NCI-H460 (cell line): ENCODE data around the gene MPP1. TPM values are rescaled to one million over a fixed set of nuclear protein-coding genes. Genes with fewer than 3 reads are reported as not detected.
A peak's percentile ranks its signal among the peaks of the same experiment; 100 is the strongest.

ENCODE experiments used
- DNase-seq: peaks from one replicate; pipeline ENCODE4 v3.0.0-alpha.2; 2016; ENCODE audit warnings: low read depth; ENCODE audit errors: extremely low read depth
- total RNA-seq: library from RNA; depleted of rRNA; stranded (reverse); fragments of >200 nt; shearing (Covaris generic); gene quantifications from 2 replicates; pipeline ENCODE4 v1.2.3, GENCODE V29; 2014

MPP1 gene
- total RNA-seq, 1 experiment from 2014 or later: 17.4 TPM

DNA sequence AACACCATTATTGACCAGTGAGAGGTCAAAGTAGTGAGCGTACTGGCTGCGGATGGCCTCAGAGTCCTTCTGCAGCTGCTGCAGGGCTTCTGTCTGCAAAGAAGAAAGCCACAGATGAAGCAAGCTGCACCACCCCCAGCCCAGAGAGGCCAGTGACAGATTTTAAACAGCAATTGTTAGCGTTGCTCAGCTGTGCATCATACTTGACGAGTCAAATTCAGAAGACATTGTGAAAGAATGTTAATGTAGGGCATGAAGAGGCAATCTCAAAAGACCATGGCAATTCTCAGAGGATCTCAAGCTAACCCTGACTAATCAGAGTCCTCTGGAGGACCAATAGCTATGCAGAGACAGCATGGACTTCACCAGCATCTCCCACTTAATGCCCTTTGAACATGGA lies 26.0 kb downstream of the MPP1 start:
- DNase-seq: no peak

DNA sequence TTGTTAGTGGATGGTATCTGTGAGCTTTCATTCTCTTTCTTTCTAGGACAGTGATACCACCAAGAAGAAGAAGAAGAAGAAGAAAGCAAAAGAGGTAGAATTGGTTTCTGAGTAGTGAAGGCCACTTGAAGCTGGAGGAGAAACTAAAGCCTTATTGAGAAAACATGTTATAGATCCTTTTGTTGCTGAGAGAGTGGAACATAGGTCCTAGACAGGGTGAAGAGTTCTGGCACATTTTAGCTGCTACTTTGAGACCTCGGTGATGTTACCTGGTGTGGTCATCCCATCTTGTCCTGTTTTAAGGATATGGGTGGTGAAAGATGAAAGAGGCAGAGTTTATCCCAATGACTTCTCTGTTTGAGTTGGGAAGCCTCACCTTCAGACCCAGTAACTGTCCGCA lies 28.5 kb downstream of the MPP1 start:
- no peak for DNase-seq

DNA sequence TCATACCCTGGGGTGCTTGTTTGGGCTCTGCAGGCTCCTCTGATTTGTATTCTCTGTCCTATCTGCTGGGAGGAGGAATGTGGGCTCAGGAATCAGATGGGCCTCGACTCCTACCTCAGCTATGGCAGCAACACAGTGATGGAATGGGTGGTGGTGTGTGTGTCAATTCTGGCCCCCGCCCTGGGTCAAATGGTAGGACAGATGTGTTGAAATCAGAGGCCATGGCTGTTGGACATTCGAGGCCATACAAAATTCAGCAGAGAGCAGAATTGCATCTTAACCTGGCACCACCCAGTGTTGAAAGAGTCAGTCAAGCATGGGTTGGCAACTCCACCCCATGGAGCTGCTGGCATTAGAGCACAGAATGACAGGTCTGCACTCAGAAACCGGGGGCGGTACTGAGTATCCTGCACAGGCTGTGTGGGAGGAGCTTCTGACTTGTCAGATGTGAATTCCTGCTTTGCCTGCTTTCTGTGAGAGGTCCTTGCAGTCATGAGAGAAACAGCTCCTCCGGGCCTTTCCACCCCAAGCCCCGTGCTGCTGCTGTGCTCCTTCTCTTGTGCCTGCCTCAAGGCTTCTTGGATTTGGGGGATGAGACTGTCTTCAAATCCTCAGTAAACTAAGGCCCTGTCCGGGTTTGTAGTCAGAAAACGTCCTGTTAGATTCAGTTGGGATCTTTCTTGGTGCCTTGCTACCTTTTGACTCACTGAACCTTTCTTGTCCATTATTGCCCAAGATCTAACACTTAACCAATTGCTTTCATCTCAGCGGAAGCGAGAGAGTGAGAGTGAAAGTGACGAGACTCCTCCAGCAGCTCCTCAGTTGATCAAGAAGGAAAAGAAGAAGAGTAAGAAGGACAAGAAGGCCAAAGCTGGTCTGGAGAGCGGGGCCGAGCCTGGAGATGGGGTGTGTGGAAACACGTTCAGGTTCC lies 29.6 kb downstream of the MPP1 start:
- DNase-seq: no peak

DNA sequence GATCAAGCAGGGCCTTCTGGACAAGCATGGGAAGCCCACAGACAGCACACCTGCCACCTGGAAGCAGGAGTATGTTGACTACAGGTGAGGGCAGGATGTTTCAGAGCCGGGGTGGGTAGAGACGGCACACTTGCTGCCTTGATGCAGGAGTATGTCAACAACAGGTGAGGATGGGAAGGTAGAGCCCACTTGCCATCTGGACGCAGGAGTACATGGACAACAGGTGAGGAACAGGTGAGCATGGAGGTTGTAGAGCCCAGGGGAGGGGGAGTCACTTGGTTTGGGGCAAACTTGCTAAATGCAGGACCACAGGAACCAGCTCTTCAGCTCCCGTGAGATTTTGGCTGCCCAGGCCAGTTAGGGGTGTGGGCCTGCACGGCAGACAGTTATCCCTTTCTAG lies 30.7 kb downstream of the MPP1 start:
- no peak for DNase-seq

DNA sequence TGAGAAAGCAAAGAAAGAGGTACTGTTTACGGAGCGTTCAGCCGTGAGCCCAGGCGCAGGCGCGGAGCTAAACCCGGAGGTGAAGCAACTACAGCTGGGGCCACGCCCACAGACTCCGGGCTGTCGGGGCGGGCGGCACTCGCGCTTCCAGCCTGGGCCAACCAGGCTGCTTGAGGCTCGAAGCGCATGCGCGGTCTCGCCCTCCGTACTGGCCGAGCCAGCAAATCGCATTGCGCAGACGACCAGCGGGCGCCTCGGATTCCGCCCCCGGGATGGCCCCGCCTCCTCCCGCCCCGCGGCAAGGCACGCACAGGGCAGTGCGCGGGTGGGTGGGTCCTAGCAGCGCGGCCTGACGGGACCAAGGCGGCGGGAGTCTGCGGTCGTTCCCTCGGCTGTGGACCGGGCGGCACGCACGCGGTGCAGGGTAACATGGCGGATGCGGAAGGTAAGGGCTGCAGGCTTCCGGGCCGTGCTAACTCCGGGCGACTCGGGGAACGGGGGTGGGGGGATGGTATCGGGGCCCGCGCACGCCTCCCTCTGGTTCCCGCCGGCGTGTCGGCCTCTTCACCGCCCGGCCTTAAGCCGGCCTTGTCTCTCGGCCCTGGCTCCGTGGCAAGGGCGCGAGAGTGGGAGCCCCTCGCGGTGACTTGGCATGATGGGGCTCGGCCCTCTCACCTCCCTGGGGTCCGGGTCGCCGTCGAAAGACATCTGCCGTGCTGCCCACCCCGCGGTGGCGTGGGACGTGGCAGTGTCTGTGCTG lies 42.6 kb downstream of the MPP1 start, which contains the start of gene DKC1:
TSS of gene DKC1 (plus strand) at position 328 of the 760 bp plus-strand sequence. CDS start at position 430, 102 bp downstream.
- peak; percentile 96 for DNase-seq

DNA sequence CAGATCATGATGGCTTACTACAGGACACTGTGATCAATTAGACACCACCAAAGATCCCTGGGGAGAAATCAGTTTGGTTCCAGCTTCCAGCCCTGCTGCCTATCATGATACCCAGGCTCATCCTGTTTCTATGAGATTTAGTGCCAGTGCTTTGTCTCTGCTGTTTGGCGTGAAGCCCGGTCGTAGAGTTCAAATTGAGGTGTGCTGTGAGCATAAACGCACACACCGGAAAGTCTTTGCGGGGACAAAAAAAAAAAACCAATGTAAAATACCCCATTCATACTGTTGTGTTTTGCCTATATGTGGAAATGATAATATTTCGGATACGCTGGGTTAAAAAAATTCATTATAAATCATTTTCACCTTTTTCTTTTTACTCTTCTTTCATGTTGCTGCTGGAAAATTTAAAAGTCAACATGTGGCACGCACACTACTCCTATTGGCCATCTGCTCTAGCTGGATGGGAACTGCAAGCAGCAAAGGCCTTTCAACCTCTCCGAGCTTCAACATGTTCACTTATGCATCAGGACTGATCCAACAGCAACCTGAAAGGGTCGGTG lies 43.2 kb downstream of the MPP1 start:
- no peak for DNase-seq

DNA sequence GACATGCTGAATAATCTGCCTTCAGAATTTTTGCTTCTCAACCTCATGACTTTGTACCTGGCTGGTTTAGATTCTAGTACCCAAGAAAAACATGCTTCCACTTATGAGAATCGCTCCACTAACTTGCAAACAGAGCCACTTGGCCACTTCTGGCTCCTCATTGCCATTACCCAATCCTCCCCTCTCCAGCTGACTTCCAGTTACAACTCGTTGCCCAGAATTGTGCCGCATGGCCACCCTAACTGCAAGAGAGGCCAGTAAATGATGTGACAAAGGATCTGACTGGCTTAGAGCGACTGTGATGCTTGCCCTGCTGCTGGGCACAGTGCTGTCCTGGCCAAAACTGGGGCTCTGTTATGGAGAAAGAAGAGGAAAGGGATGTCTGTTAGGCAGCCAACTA lies 46.6 kb downstream of the MPP1 start:
- DNase-seq: no peak

DNA sequence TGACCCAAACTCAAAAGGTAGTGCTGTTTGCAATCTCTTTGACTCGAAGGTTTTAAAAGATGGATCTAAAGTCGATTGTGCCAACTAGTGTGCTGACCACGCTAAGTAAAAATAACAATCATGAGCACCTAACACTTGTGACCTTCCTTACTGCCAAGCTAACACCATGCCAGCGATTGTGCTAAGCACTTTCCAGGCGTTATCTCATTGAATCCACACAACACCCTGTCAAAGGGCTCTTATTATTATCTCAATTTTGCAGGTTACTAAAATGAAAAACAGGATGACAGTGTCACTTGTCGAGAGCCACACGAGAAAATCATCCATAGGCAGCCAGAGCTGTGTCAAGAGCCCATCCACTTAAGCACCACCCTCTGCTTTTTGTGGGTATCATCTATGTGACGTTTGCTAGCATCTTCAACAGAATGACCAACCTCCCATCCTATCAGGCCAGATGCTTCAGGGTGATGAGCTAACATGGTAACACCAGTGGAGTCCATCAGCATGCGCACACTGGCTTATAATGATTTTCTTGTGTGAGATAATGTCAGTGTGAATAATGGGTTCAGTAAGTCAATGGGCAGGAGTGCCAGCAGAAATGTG lies 53.5 kb downstream of the MPP1 start:
- no peak for DNase-seq

DNA sequence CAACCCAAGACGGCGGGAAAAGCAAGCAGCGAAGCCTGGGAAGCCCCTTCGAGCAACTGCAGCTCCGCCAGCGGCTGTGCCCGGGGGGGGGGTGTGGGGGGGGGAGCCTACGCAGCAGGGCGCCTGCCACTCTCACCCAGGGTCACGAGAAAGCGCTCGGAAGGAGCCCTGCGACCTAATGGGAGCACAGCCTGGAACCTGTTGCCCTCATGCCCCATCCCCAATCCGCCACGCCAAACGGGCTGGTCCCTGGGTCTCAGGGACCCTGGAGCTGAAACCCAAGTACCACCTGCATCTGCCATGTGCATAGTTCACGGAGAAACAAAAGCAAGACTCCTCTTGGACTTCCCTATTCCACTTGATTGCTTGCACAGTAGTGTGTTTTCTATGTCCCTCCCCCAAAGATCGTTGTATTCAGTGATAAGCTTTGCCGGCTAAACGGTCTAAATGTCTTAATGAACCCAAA lies 54.0 kb downstream of the MPP1 start:
- DNase-seq: no peak

DNA sequence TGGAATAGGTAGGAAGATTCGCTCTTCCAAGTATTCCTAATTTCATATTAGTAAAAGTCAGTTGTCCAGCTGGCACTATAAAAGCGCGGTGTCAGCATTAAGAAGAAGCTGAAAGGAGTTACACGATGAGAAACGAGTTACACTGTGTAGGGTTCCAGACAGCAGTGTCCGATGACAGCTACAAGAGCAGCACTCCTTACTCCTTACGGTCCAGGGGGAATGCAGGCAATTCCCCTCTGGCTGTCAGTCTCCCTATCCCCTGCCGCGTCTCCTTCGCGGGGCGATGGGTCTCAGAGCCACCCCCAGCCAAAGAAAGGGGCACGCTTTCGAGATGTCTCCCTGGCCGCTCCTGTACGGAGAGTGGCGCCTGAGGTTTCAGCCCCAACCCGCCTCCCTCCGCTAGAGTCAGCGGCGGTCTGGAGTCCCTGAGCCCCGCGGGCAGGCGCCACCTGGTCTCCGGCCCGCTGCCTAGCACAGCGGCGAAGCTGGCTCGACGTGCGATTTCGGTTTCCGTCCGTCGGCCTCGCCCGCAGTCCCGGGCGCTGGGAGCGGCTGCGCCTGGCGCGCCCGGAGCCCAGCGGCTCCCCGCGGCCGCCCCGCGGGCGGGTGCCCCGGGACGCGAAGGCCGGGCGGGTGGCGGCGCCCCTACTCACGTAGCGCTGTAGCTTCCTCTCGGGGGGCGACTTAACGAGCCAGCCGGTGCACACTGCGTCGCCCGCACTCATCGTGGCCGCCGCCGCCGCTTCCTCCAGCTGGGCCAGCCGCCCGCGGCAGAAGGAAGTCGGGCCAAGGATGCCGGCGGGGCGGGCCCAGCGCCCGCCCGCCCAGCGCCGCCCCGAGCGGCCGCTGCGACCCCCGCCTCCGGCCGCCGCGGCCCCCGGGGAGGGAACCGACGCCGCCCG lies 54.7 kb downstream of the MPP1 start, which contains the start of gene GAB3:
TSS of gene GAB3 (minus strand) at position 777 of the 902 bp plus-strand sequence. CDS start at position 725, 52 bp downstream.
- no peak for DNase-seq

DNA sequence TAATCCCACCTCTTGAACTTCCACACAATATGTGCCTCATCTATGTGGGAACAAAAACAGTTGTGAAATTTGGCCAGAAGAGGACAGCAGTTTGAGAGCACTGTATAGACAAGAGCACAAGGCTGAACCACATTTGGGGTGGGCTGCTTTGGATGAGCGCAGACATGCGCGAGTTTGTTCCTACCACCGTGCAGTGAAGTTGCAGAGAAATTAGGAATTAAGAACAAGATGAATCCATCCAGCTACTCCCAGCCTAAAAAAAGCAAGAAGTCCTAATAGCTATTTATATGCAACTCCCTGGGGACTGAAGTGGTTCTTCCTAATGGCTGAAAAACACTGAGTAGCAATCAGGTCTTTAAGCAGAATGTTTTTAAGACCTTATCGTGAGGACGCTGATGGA lies 55.4 kb downstream of the MPP1 start:
- no peak for DNase-seq

DNA sequence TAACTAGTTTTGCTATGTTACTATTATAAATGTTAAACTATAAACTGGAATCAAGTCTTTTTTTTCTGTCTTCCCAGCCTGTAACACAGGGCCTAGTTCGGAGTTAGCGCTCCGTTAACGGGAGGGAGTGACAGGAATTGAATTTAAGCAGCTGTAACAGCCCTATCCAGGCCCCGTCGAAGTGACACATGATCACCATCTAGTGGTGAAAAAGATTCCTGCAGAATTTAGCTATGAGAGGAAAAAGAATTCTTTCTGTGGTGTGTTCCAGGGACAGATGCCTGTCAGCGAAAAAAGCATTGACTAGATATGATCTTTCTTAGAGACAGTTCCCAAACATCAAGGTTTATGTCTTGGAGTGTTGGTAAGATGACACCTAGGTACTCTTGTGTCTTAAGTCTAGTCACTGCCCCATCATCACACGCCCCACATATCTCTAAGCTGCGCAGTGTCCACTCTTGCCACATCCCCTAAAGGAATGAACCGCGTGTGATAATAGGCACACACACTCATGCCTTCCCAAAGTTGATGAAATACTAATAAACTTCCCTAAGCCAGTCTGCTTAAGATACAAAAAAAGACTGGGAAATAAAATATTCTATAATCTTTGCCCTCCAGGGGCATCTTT lies 56.5 kb downstream of the MPP1 start:
- peak; percentile 69 for DNase-seq

DNA sequence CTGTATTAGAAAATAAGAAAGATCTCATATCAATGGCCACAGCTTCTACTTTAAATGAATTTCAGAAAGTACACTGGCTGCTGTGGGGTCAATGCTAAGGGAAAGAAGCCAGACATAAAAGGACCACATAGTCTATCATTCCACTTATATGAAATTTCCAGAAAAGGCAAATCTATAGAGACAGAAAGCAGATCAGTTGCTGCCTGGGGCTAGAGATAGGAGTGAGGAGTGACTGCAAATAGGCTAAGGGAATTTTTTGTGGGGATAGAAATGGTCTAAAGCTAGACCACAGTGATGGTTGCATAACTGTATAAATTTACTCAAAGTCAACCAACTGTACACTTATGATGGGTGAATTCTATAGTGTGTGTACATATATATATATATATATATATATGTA lies 62.7 kb downstream of the MPP1 start:
- no peak for DNase-seq

DNA sequence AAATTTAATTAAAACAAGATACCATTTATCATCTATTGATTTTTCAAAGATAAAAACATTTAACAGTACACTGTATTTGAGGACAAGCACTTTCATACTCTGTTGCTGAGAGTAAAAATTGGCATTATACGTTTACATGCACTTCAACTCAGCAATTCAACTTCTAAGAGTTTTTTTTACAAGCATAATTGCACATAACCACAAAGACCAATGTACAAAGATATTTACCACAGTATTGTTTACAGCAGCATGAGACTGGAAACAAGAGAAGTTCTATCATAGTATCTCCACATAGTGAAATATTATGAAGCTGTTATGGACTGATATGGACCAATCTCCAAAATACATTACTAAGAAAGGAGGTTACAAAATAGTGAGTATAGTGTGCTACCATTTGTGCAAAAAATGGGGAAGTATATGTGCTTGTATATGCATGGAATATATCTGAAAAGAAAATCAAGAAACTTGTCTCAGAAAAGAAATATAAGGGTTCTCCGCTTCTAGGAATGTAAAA lies 65.3 kb downstream of the MPP1 start:
- DNase-seq: no peak

DNA sequence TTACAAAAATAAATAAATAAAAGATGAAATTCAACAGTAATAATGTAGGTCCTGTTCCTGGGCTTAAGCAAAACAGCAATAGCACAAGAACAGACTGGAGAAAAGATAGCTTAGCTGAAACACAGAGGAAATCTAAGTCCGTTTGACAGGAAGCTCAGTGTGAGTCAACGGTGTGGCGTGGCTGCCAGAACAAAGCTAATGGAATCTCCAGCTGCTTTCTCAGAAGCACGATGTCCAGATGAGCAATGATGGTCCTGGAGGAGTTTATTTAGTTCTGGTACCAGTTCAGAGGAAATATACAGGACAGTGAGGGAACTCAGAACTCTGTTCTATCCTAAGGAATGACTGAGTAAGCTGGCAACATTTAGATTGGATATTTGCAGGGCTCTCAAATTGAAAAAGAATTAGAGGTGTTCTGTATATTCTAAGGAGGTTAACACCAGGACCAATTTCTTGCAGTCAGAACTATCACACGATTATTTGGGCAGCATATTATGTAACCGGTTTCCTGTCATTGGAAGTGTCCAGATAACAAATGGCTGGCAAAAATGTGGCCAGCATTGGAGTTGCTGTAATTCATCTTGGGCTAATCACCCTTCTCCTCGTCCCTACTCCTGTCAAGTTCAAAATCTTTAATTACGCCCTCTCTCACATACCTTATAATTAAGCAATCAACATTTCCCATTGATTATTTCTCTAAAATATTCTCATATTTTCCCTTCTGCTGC lies 67.1 kb downstream of the MPP1 start:
- peak; percentile 14 for DNase-seq

DNA sequence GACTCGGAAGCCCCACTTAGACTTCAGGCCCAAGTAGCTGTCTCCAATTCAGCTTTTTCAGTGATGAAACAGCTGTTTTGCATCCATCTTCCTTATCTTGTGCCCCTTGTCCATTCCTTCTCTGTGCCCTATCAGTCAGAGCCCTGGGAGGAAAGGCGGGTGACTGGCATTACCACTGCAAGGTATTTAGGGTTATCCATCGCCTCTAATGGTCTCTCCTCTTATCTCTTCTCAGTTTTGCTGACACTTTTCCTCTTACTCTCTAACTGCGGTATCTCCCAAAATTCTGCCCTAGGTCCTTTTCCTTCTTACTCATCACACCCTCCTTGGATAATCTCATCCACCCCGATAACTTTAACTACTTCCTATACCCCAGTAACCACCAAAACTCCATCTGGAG lies 68.1 kb downstream of the MPP1 start:
- DNase-seq: no peak

DNA sequence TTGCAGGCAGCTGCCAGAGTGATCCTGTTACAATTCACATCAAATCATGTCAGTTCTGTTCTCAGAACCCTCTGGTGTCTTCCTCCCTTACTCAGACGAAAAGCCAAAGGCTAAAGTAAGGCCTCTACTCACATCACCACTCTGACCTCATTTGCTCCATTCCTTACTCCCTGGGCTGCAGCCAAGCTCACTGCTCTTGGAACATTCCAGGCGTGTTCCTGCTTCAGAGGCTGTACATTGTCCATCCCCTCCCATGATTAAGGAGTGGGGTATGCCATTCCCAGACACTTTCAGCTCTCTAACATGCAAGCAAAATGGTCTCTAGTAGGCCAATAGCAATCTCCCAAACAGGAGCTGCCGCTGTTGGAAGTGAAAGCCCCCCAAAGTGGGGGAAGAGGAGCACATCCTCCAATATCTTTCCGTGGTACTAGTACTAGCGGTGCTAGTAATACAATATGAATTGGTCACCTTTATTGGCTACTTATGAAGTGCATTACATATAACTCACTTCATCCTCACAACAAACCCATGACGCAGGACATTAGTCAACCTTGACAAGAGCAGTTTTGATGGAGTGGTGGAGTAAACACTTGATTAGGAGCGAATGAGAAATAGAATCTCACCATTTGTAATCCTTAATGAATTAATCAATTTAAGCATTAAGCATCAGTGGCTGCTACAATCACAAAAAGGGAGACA lies 69.4 kb downstream of the MPP1 start:
- no peak for DNase-seq
